NB4 (cell line): Measurements from ENCODE around the gene BRD7.

ENCODE experiments used
- DNase-seq: peaks from one replicate; pipeline ENCODE4 v3.0.0; 2010; ENCODE audit warnings: low read depth
- H3K4me3 ChIP-seq: one replicate; pipeline ENCODE4 v1.5.1; 2011; ENCODE audit warnings: mild to moderate bottlenecking, low read depth, low read length, moderate library complexity
- MYC ChIP-seq: IDR thresholded peaks from 2 replicates; pipeline ENCODE4 v1.6.1; 2011; ENCODE audit warnings: low read depth, low read length
- POLR2A ChIP-seq: IDR thresholded peaks from 2 replicates; pipeline ENCODE4 v1.6.1; 2011; ENCODE audit warnings: mild to moderate bottlenecking; ENCODE audit not compliant: insufficient read length; ENCODE audit errors: extremely low read depth
- TF ChIP-seq, protein P1 (sequence below): IDR thresholded peaks from 2 replicates; pipeline ENCODE4 v1.6.1; 2011; ENCODE audit warnings: low read depth, low read length
- TF ChIP-seq, protein P2 (sequence below): IDR thresholded peaks from one replicate; pipeline ENCODE4 v1.5.1; 2012; ENCODE audit warnings: low read depth, low read length

BRD7 gene

DNA sequence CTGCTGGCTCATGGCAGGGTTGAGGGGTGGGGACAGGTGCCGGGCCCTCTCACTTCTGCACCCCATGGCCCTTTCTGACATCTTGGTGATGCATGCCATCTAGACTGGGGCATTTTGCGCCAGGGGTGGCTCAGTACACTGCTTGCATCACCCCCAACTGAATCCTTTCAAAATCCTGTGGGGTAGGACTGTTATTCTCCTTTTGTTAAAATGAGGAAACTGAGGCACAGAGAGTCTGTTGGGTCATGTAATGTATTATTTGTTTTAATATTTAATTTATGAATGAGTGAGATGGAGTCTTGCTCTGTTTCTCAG is 92.5 kb downstream of the BRD7 start:
- no peak for DNase-seq
- H3K4me3 ChIP-seq = no peak overlapping the region
- TF ChIP-seq MYC = no peak
- TF ChIP-seq, protein P1, sequence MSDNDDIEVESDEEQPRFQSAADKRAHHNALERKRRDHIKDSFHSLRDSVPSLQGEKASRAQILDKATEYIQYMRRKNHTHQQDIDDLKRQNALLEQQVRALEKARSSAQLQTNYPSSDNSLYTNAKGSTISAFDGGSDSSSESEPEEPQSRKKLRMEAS = no peak
- TF ChIP-seq POLR2A = no peak
- TF ChIP-seq, protein P2, sequence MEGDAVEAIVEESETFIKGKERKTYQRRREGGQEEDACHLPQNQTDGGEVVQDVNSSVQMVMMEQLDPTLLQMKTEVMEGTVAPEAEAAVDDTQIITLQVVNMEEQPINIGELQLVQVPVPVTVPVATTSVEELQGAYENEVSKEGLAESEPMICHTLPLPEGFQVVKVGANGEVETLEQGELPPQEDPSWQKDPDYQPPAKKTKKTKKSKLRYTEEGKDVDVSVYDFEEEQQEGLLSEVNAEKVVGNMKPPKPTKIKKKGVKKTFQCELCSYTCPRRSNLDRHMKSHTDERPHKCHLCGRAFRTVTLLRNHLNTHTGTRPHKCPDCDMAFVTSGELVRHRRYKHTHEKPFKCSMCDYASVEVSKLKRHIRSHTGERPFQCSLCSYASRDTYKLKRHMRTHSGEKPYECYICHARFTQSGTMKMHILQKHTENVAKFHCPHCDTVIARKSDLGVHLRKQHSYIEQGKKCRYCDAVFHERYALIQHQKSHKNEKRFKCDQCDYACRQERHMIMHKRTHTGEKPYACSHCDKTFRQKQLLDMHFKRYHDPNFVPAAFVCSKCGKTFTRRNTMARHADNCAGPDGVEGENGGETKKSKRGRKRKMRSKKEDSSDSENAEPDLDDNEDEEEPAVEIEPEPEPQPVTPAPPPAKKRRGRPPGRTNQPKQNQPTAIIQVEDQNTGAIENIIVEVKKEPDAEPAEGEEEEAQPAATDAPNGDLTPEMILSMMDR = no peak

DNA sequence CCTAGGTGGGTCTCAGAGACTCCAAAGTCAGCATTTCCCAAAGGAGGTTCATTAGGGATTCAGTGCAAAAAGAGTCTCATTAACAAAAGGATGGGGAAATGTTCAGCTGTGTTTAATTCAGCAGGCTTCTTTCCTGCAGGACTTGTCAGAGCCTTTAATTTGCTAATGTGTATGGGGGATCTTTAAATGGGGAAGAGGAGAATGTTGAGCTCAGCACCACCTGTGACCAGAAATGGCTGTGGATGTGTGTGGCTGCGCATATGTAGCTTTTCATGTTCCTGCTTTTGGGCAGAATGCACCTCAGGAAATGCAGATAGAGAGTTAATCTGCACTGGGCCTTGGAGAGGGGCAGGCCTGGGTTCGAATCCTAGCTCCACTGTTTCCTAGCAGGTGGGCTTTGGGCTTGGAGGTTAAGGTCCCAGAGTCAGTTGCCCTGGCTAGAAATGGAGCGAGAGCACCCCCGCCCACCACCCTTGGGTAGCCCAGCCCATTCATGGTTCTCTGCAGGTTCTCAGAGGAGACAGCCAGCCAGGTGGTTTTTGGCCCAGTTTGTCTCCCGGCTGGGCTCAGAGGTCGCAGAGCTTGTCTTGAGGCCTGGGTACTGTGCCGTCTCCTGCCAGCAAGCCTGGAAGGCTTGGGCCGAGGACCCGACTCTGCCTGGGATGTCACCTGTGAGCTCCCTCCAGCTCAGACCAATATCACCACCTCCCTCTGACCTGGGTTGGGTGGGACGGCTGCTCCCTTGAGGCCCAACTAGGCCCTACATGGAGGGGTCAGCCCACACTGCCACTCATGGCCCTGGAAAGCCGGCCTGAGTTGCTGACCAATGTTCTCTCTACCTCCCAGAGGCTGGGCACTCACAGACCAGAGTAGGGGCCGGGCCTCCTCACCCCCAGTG is 93.1 kb downstream of the BRD7 start:
- DNase-seq = peak; percentile 47
- TF ChIP-seq, protein P1 = no peak
- TF ChIP-seq POLR2A = no peak
- TF ChIP-seq, protein P2 = no peak
- TF ChIP-seq MYC = no peak
- peak overlapping the region; percentile 73 for H3K4me3 ChIP-seq

DNA sequence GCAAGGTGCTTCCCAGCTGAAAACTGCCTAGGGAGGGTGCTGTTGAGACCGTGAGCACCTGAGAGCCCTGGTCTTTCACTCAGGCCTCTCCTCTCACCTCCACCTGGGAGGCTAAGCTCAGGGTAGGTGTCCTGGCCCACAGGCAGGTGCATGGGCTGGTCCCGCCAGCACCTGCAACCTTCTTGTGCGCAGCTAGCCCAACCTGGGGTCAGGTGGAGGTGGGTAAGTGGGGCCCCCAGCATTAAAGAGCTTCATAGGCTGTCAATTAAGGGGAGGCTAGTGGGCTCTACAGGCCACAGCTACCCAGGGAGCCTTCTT is 93.7 kb downstream of the BRD7 start:
- no peak for TF ChIP-seq POLR2A
- TF ChIP-seq MYC = no peak
- TF ChIP-seq, protein P2 = no peak
- TF ChIP-seq, protein P1 = no peak
- DNase-seq = no peak
- peak overlapping the region; percentile 73 for H3K4me3 ChIP-seq

DNA sequence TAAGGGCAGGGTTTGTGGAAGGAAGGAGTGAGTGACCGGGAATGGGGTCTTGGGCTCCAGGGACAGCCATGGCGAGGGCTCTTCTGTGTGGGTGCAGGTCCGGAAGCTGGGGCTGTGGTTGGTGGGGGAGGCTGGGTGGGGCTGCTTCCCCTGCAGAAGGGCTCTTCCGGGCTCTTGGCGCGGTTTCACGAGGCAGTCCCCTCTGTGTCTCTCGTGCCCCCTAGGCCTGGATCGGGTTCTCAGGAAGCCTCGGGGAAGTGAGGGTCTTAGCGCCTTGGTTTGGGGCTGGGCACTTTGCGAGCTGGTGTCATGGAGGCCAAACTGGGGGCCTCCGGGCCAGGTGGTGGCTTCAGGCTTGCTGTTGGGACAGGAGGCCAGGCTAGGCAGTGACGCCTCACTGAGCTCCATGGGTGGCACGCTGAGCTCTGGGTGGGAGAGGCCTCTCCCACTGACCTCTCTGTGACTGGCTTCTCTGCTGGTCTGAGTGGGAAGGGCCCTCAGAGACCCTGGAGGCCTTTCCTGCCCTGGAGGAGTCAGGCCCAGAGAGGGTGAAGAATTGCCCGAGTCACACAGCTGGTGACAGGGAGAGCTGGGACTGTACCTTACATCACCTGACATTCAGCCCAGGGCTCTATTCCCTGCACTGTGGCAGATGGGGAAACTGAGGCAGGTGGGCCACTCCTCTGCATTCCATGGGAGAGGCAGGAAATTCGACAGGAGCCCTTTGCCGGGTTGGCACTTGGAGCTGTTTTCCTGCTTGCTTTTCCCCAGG is 94.3 kb downstream of the BRD7 start:
- TF ChIP-seq, protein P1 = peak; percentile 27; the same call in 1 of the 2 replicates
- peak; percentile 66; the same call in 1 of the 2 replicates for TF ChIP-seq MYC
- peak; percentile 9 for TF ChIP-seq POLR2A
- TF ChIP-seq, protein P2 = no peak
- DNase-seq = peak; percentile 93
- H3K4me3 ChIP-seq = peak overlapping the region; percentile 73

DNA sequence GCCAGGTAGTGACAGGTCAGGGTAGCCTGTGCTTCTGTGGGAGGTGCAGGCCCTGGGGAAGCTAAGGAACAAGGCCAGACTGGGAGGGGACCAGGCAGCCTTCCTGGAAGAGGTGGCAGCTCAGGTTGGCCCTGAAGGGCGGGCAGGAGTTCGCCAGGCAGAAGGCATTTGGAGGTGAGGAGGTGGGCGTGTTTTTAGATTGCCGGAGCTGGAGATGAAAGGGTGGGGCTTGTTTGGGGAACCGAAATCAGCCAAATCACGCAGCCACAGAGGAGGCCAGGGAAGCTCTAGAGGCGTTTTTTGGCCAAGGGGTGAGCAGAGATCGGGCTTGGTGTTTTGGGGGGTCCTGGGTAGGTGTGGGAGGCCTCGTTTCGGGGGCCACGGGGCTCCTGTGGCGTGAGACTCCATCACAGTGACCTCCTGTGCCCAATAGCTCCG is 94.9 kb downstream of the BRD7 start:
- TF ChIP-seq, protein P2 = no peak
- TF ChIP-seq POLR2A = peak; percentile 8
- peak; percentile 94 for DNase-seq
- H3K4me3 ChIP-seq = peak overlapping the region; percentile 73
